Smooth muscle cell (in vitro differentiated cells): ENCODE data around the gene GDI2. TPM values are rescaled to one million over a fixed set of nuclear protein-coding genes. Genes with fewer than 3 reads are reported as not detected.

Experiments used
- DNase-seq: peaks from one replicate; lab custom pipeline; 2025; ENCODE audit not compliant: unreplicated experiment; lab: John Stamatoyannopoulos, UW
- H2AFZ ChIP-seq: fragments of 200-600 bp; sonication (generic); 2 replicates; pipeline ENCODE4 v1.6.0; 2016; ENCODE audit warnings: antibody characterized with exemption, low read depth, mild to moderate bottlenecking
- H3F3A ChIP-seq: fragments of 200-600 bp; sonication (generic); 2 replicates; pipeline ENCODE4 v1.6.0; 2017; ENCODE audit warnings: antibody characterized with exemption, low read depth
- H3K27ac ChIP-seq: fragments of 200-600 bp; sonication (generic); 2 replicates; pipeline ENCODE4 v1.5.1; 2016; ENCODE audit warnings: low read depth, mild to moderate bottlenecking
- H3K27me3 ChIP-seq: fragments of 200-600 bp; sonication (generic); 2 replicates; pipeline ENCODE4 v1.6.1; 2016; ENCODE audit warnings: low read depth, mild to moderate bottlenecking
- H3K36me3 ChIP-seq: fragments of 200-600 bp; sonication (generic); 2 replicates; pipeline ENCODE4 v1.5.1; 2016; ENCODE audit warnings: low read depth
- H3K4me1 ChIP-seq: fragments of 200-600 bp; sonication (generic); 2 replicates; pipeline ENCODE4 v1.5.1; 2016; ENCODE audit warnings: low read depth
- H3K4me2 ChIP-seq: fragments of 200-600 bp; sonication (generic); 2 replicates; pipeline ENCODE4 v1.6.0; 2016; ENCODE audit warnings: mild to moderate bottlenecking
- H3K4me3 ChIP-seq: fragments of 200-600 bp; sonication (generic); 2 replicates; pipeline ENCODE4 v1.5.1; 2016; ENCODE audit warnings: mild to moderate bottlenecking
- H3K79me2 ChIP-seq: fragments of 200-600 bp; sonication (generic); 2 replicates; pipeline ENCODE4 v1.6.0; 2016; ENCODE audit warnings: low read depth, mild to moderate bottlenecking
- H3K9ac ChIP-seq: fragments of 200-600 bp; sonication (generic); 2 replicates; pipeline ENCODE4 v1.6.0; 2016; ENCODE audit warnings: low read depth
- H3K9me3 ChIP-seq: fragments of 200-600 bp; sonication (generic); replicated peaks from 2 replicates; pipeline ENCODE4 v1.5.1; 2016; ENCODE audit warnings: low read depth
- H4K20me1 ChIP-seq: fragments of 200-600 bp; sonication (generic); 2 replicates; pipeline ENCODE4 v1.6.0; 2016; ENCODE audit warnings: low read depth
- CTCF ChIP-seq: fragments of 200-600 bp; sonication (generic); IDR thresholded peaks from 2 replicates; pipeline ENCODE4 v1.5.1; 2017; ENCODE audit warnings: borderline replicate concordance, mild to moderate bottlenecking, antibody characterized with exemption; ENCODE audit not compliant: insufficient read depth, poor library complexity, severe bottlenecking
- WGBS: methylation state at CpG from one replicate; pipeline ENCODE4 v1.1.7; 2016; ENCODE audit warnings: low lambda C conversion rate; 5-methylcytosine and 5-hydroxymethylcytosine counted together
- polyA plus RNA-seq: library from polyadenylated mRNA; unstranded; fragments of >200 nt; fragmentation: Nextera tagmentation; extraction: Ambion mirVana; gene quantifications from 2 replicates; pipeline ENCODE4 v1.2.1, GENCODE V29; 2016
- total RNA-seq: library from RNA; depleted of rRNA; stranded (reverse); fragments of >200 nt; gene quantifications from 2 replicates; pipeline ENCODE4 v1.2.3, GENCODE V29; 2014

GDI2 gene
- total and polyA plus RNA-seq, 2 experiments from 2014 or later, result 186 to 334 TPM

DNA sequence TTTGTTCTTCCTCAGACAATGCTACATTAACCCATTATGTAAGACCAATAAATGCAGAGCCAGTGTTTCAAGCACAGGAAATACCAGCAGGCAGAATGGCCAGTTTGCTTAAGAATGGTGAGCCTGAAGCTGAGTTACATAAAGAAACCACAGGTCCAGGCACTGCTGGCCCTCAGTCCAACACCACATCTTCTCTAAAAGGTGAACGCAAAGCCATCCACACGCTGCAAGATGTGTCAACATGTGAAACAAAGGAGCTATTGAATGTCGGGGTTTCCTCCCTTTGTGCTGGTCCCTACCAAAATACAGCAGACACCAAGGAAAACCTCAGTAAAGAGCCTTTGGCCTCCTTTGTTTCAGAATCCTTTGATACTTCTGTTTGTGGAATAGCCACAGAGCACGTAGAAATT, 64.8 kb downstream of the GDI2 start:
- whole genome bisulfite sequencing, result 94% methylated on average over 4 of the region's 4 CpGs
- H3K27ac ChIP-seq, result no peak overlapping the region

DNA sequence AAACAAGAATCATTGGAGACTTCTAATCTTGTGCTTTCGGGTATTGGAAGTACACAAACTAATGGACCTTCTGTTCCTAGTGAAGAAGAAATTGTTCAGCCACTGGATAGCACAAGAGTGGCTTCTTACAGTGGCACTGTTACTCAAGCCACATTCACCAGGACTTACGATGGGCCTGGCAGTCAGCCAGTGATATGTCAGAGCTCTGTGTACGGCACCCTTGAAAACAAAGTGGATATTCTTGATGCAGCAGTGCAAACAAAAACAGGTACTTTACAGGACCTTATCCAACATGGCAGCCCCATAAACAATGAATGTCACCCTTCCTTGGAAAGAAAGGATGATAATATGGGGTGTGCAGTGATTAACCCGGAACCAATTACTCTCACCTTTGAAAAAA, 67.0 kb downstream of the GDI2 start:
- peaks cover 27% of the 10 kb centered on the region for H3K36me3 ChIP-seq
- no peak for DNase-seq
- 87% methylated on average over 4 of the region's 4 CpGs for WGBS

More for the DNA sequence above, 64.8 kb downstream of the GDI2 start:
- Histone ChIP-seq H3K4me3 (no peak overlapping the region), H3F3A (no peaks in the 10 kb centered on the region), H3K27me3 (no peaks in the 10 kb centered on the region), H3K36me3 (peaks cover 20% of the 10 kb centered on the region), H3K4me1 (peaks cover 19% of the 10 kb centered on the region), H3K9ac (no peak overlapping the region), H4K20me1 (peaks cover 16% of the 10 kb centered on the region), H3K9me3 (no peaks in the 10 kb centered on the region), H3K79me2 (peaks cover 19% of the 10 kb centered on the region), H3K4me2 (no peak overlapping the region), H2AFZ (no peak overlapping the region)
- no peak for TF ChIP-seq CTCF
- no peak for DNase-seq

GRCh38 chr10:5744849-5745248, 68.4 kb downstream of the GDI2 start:
- no peak for TF ChIP-seq CTCF
- peaks cover 4% of the 10 kb centered on the region for H4K20me1 ChIP-seq
- H3K9ac ChIP-seq, result no peak overlapping the region
- H3K4me1 ChIP-seq, result peaks cover 7% of the 10 kb centered on the region
- peaks cover 27% of the 10 kb centered on the region for H3K36me3 ChIP-seq
- peaks cover 3% of the 10 kb centered on the region for H3K79me2 ChIP-seq
- H3K27ac ChIP-seq, result no peak overlapping the region
- H3F3A ChIP-seq, result no peaks in the 10 kb centered on the region
- no peak overlapping the region for H3K4me3 ChIP-seq
- DNase-seq, result no peak
- H3K27me3 ChIP-seq, result no peaks in the 10 kb centered on the region
- 96% methylated on average over 5 of the region's 5 CpGs for WGBS
- H3K4me2 ChIP-seq, result no peak overlapping the region
- no peak overlapping the region for H2AFZ ChIP-seq
- H3K9me3 ChIP-seq, result no peaks in the 10 kb centered on the region

More for the DNA sequence above, 67.0 kb downstream of the GDI2 start:
- Histone ChIP-seq H3K4me3 (no peak overlapping the region), H4K20me1 (peaks cover 11% of the 10 kb centered on the region), H3K27me3 (no peaks in the 10 kb centered on the region), H3K4me1 (peaks cover 7% of the 10 kb centered on the region), H3F3A (no peaks in the 10 kb centered on the region), H2AFZ (no peak overlapping the region), H3K9ac (no peak overlapping the region), H3K9me3 (no peaks in the 10 kb centered on the region), H3K4me2 (no peak overlapping the region), H3K79me2 (peaks cover 16% of the 10 kb centered on the region), H3K27ac (no peak overlapping the region)
- no peak for TF ChIP-seq CTCF

DNA sequence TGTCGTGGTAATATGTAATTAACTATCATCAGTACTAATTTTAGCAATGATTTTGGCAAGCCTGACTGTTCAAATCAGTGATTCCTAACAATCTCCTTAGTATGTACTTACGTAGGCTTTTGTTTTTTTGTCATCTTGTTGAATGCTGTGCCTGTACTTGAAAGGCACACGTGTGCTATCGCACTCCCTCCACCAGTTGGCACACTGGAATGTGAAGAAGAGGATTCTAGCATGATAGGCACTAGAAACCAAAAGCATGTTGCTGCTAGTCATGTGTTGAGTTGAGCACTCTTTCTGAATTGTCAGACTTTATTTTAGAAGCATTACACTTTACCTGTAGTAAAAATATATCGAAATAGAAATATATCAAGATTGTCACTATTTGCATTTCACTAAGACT, 69.5 kb downstream of the GDI2 start:
- H3K27me3 ChIP-seq, result no peaks in the 10 kb centered on the region
- WGBS, result 78% methylated on average over 5 of the region's 5 CpGs
- peaks cover 2% of the 10 kb centered on the region for H3K4me1 ChIP-seq
- no peaks in the 10 kb centered on the region for H3K79me2 ChIP-seq
- H4K20me1 ChIP-seq, result peaks cover 4% of the 10 kb centered on the region
- no peak for TF ChIP-seq CTCF
- no peak overlapping the region for H2AFZ ChIP-seq
- no peak overlapping the region for H3K4me2 ChIP-seq
- DNase-seq, result no peak
- no peak overlapping the region for H3K27ac ChIP-seq
- H3F3A ChIP-seq, result no peaks in the 10 kb centered on the region
- no peak overlapping the region for H3K4me3 ChIP-seq
- H3K9ac ChIP-seq, result no peak overlapping the region
- H3K9me3 ChIP-seq, result no peaks in the 10 kb centered on the region
- peaks cover 27% of the 10 kb centered on the region for H3K36me3 ChIP-seq
